Liver (tissue), 3 donors: ENCODE data around the gene ZNF860.

Source experiments
- FOXA1 ChIP-seq: IDR thresholded peaks from 2 replicates; pipeline ENCODE4 v1.6.1; 2016; ENCODE audit warnings: antibody characterized with exemption
- GABPA ChIP-seq, 2 donors: IDR thresholded peaks in 1 of 2; conservative IDR thresholded peaks in 1 of 2; 2 replicates each; pipeline ENCODE4 v1.6.1; 2016; ENCODE audit warnings: antibody characterized with exemption in 2 of 2, mild to moderate bottlenecking in 1 of 2, moderate library complexity in 1 of 2
- RAD21 ChIP-seq, 2 donors: IDR thresholded peaks; 2 replicates each; pipeline ENCODE4 v1.6.1; 2016; ENCODE audit warnings: antibody characterized with exemption in 2 of 2, mild to moderate bottlenecking in 2 of 2
- YY1 ChIP-seq: IDR thresholded peaks from 2 replicates; pipeline ENCODE4 v1.6.1; 2016; ENCODE audit warnings: antibody characterized with exemption, mild to moderate bottlenecking
- TF ChIP-seq, protein P1 (sequence below): fragments of 150-350 bp; IDR thresholded peaks from 2 replicates; pipeline ENCODE4 v1.5.1; 2017; ENCODE audit warnings: improper control_type of control experiment, low read depth, low read length; ENCODE audit not compliant: missing input control
- TF ChIP-seq, protein P2 (sequence below): IDR thresholded peaks from 2 replicates; pipeline ENCODE4 v1.6.1; 2016; ENCODE audit warnings: antibody characterized with exemption
- TF ChIP-seq, protein P3 (sequence below): IDR thresholded peaks from 2 replicates; pipeline ENCODE4 v1.6.1; 2016; ENCODE audit warnings: antibody characterized with exemption, mild to moderate bottlenecking
- donor health status: healthy.
- donor health status: healthy.

DNA sequence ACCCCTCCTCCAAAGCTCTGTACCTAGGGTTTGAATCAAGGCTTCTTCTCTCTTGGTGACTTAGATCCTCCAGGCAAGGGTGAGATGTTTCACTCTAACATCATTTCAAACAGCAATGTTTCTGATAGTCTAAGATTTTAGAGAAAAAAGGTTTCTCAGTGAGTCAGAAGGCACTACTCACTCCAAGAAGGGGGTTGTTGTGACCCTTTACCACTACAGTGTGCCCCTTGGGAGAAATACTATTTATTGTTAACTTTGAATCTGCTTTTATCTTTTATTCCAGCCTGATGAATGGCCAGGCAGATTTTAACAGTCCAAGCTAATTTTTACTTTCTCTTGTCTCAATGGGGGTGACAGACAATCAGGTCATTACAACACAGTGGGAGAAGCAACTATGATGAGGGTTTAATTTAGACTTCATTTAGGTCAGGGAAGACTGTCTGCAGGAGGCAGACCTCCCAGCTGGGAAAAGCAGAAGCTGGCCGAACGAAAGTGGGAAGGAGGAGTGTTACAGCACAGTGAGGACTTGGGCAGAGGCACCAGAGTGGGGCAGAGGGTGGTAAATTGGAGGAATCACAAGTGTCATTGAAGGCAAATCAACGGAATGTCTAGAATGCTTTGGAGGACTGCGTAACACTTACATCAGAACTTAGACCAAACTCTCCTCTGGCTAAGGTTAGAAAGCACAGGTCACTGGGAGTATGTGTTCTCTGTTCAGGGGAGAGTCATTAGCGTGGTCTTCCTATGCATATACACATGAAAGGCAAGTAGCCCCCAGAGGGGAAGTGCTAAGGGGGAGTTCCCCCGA lies 21.2 kb downstream of the ZNF860 start:
- no peak for TF ChIP-seq GABPA (IDR thresholded peaks at IDR 0.05 in 1 of 2, conservative IDR thresholded peaks at IDR 0.05 in 1 of 2)
- TF ChIP-seq, protein P1, sequence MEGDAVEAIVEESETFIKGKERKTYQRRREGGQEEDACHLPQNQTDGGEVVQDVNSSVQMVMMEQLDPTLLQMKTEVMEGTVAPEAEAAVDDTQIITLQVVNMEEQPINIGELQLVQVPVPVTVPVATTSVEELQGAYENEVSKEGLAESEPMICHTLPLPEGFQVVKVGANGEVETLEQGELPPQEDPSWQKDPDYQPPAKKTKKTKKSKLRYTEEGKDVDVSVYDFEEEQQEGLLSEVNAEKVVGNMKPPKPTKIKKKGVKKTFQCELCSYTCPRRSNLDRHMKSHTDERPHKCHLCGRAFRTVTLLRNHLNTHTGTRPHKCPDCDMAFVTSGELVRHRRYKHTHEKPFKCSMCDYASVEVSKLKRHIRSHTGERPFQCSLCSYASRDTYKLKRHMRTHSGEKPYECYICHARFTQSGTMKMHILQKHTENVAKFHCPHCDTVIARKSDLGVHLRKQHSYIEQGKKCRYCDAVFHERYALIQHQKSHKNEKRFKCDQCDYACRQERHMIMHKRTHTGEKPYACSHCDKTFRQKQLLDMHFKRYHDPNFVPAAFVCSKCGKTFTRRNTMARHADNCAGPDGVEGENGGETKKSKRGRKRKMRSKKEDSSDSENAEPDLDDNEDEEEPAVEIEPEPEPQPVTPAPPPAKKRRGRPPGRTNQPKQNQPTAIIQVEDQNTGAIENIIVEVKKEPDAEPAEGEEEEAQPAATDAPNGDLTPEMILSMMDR = no peak
- no peak for TF ChIP-seq YY1
- TF ChIP-seq, protein P2, sequence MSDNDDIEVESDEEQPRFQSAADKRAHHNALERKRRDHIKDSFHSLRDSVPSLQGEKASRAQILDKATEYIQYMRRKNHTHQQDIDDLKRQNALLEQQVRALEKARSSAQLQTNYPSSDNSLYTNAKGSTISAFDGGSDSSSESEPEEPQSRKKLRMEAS = no peak
- TF ChIP-seq RAD21 (IDR thresholded peaks at IDR 0.05) = no peak
- TF ChIP-seq, protein P3, sequence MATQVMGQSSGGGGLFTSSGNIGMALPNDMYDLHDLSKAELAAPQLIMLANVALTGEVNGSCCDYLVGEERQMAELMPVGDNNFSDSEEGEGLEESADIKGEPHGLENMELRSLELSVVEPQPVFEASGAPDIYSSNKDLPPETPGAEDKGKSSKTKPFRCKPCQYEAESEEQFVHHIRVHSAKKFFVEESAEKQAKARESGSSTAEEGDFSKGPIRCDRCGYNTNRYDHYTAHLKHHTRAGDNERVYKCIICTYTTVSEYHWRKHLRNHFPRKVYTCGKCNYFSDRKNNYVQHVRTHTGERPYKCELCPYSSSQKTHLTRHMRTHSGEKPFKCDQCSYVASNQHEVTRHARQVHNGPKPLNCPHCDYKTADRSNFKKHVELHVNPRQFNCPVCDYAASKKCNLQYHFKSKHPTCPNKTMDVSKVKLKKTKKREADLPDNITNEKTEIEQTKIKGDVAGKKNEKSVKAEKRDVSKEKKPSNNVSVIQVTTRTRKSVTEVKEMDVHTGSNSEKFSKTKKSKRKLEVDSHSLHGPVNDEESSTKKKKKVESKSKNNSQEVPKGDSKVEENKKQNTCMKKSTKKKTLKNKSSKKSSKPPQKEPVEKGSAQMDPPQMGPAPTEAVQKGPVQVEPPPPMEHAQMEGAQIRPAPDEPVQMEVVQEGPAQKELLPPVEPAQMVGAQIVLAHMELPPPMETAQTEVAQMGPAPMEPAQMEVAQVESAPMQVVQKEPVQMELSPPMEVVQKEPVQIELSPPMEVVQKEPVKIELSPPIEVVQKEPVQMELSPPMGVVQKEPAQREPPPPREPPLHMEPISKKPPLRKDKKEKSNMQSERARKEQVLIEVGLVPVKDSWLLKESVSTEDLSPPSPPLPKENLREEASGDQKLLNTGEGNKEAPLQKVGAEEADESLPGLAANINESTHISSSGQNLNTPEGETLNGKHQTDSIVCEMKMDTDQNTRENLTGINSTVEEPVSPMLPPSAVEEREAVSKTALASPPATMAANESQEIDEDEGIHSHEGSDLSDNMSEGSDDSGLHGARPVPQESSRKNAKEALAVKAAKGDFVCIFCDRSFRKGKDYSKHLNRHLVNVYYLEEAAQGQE = no peak
- TF ChIP-seq FOXA1 = no peak
